GM12875 (cell line): ENCODE results near the gene CCDC102B.

Experiments
- H3K4me3 ChIP-seq: one replicate; pipeline ENCODE4 v1.5.1; 2011; ENCODE audit warnings: low read depth, low read length, control low read depth
- TF ChIP-seq, protein P1 (sequence below): IDR thresholded peaks from 2 replicates; pipeline ENCODE4 v1.5.1; 2011; ENCODE audit warnings: low read depth, mild to moderate bottlenecking, control low read depth, inconsistent platforms, low read length, moderate library complexity, borderline replicate concordance; ENCODE audit not compliant: insufficient read depth

CCDC102B gene

GRCh38 chr18:69008538-69008937 lies 210.7 kb downstream of the CCDC102B start:
- no peak overlapping the region for H3K4me3 ChIP-seq
- TF ChIP-seq, protein P1, sequence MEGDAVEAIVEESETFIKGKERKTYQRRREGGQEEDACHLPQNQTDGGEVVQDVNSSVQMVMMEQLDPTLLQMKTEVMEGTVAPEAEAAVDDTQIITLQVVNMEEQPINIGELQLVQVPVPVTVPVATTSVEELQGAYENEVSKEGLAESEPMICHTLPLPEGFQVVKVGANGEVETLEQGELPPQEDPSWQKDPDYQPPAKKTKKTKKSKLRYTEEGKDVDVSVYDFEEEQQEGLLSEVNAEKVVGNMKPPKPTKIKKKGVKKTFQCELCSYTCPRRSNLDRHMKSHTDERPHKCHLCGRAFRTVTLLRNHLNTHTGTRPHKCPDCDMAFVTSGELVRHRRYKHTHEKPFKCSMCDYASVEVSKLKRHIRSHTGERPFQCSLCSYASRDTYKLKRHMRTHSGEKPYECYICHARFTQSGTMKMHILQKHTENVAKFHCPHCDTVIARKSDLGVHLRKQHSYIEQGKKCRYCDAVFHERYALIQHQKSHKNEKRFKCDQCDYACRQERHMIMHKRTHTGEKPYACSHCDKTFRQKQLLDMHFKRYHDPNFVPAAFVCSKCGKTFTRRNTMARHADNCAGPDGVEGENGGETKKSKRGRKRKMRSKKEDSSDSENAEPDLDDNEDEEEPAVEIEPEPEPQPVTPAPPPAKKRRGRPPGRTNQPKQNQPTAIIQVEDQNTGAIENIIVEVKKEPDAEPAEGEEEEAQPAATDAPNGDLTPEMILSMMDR: no peak

DNA sequence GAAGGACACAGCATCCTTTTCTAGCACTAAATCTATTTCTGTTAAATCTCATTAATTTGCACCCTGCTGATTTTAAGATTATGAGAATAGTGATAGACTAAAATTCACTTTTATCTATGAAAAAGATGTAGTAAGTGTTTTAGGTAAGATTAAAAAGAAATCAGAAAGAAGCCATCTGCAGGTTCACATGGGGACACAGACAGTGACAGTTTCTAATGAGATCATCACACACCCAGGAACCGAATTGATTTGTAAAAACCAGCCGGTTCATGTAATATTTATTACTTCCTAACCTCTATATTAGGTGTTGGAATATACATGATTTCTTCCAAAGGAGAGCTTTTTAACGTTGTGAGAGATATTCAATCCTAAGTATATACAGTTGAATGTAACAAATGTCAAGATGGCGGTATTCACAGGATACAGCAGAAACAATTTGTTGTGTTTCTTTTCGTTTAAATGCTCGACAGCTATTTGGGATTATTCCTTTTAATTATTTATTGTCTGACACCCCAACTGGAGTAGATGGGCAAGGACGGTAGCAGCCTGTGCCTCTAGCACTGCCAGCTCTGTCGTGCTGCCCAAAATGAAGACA lies 223.4 kb downstream of the CCDC102B start:
- H3K4me3 ChIP-seq: no peak overlapping the region
- TF ChIP-seq, protein P1: no peak

GRCh38 chr18:69022426-69022825 lies 224.5 kb downstream of the CCDC102B start:
- TF ChIP-seq, protein P1: no peak
- no peak overlapping the region for H3K4me3 ChIP-seq

DNA sequence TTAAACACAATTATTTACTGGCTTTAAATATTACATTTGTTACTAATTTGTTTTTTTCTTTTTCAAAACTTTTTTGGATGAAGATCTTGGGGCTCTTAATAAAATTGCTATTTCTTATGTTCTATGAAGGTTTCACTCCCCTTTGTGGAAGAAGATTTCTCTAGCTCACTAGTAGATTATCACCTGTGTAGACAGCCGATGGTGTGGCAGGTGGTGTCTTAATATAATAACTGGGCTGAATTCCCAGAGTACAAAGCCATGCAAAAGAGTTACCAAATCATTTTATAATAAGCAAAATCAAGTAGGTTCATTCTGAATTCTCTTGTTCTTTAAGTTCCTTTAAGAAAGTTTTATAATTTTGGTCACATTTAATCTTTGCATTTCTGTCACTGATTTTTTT lies 233.7 kb downstream of the CCDC102B start:
- H3K4me3 ChIP-seq: no peak overlapping the region
- TF ChIP-seq, protein P1: no peak

DNA sequence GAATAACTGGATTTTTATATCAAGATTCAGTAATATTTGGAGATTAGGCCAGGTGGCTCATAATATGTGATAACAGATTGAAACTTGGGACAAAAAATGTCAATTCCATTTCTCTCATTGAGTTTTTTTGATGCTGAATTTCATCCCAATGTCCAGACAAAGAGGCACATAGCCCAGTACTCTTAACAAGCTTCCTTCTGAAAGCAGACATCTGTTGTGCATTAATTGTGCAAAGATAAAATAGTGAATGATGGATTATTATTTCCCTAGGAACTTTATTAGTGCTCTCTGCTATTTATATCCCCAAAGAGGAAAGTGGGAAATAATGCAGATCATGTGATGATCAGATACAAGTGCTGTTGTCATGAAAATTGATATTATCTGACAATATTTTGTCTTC lies 234.1 kb downstream of the CCDC102B start:
- TF ChIP-seq, protein P1: no peak
- H3K4me3 ChIP-seq: no peak overlapping the region

DNA sequence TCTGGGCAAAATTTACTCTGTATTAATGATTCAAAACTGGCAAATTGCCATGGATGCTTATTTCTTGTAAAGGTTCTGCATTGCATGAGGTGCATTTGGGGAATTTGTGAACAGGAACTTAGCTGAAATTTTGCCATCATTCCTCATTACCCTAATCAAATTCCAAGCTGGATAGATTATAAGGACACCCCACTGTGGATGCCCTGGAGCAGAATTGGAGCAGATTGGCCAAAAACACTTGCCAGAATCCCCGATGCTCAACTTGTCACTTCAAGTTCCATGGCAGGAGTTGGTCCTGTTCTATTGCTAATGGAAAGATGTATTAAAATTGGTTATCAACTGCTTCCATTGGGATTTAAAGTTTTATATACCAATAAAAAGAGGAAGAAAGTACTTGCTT lies 237.9 kb downstream of the CCDC102B start:
- TF ChIP-seq, protein P1: no peak
- H3K4me3 ChIP-seq: no peak overlapping the region

GRCh38 chr18:69044215-69044614 lies 246.3 kb downstream of the CCDC102B start:
- TF ChIP-seq, protein P1: no peak
- H3K4me3 ChIP-seq: no peak overlapping the region
